Heart left ventricle (tissue), 13 donors: ENCODE results near the gene CDRT15L2.
"Not testable (repeated sequence)": the region's sequence is repeated elsewhere in the genome, so short reads cannot be mapped to it uniquely, and the experiment has no call there.

ENCODE experiments used
- POLR2A ChIP-seq, 2 donors: fragments of 450-650 bp; IDR thresholded peaks; one replicate each; pipeline ENCODE4 v1.6.1; 2017; ENCODE audit warnings: antibody characterized with exemption in 2 of 2, mild to moderate bottlenecking in 2 of 2, moderate library complexity in 2 of 2
- TF ChIP-seq, protein P1 (sequence below), 12 donors: fragments of 200-600 bp; sonication (generic) in 4 of 12; IDR thresholded peaks; one replicate each; pipeline versions ENCODE4 v1.5.0 to v1.8.0; 2018 to 2022; ENCODE audit warnings: antibody characterized with exemption in 12 of 12, mild to moderate bottlenecking in 5 of 12
- donor health status: ischemic (EF 13 %, LVEDD 7.1; RV severe dilation, severe dysfunction).
- donor health status: DM: no; HTN: yes; CAD: no.
- donor health status: DM: no; HTN: no; CAD: no.
- donor health status: ischemic (EF 25% LVEDD 6.9; RV normal size, moderate dysfunction).
- donor health status: ischemic (EF 25% LVEDD 5.7; RV mildly dilated, moderate dysfunction).
- donor health status: ischemic (EF 35%, LVEDD 5.7; RV mildly dilated, moderate dysfunction).
- donor health status: nonischemic (EF 11% LVEDD 7.7; RV severe dilation, severe dysfunction).
- donor health status: DM: yes; HTN: yes; CAD: no.
- donor health status: PGD.
- donor health status: ischemic (EF 29% LVEDD 5.4; RV normal size, mild dysfunction).
- donor health status: nonischemic (EF 23%, LVEDD 6.1; RV moderate dilation, normal function).

GRCh38 chr17:20530104-20530503 is 49.4 kb upstream of the CDRT15L2 start:
- TF ChIP-seq POLR2A (IDR thresholded peaks at IDR 0.05), result not testable (repeated sequence)
- TF ChIP-seq, protein P1, sequence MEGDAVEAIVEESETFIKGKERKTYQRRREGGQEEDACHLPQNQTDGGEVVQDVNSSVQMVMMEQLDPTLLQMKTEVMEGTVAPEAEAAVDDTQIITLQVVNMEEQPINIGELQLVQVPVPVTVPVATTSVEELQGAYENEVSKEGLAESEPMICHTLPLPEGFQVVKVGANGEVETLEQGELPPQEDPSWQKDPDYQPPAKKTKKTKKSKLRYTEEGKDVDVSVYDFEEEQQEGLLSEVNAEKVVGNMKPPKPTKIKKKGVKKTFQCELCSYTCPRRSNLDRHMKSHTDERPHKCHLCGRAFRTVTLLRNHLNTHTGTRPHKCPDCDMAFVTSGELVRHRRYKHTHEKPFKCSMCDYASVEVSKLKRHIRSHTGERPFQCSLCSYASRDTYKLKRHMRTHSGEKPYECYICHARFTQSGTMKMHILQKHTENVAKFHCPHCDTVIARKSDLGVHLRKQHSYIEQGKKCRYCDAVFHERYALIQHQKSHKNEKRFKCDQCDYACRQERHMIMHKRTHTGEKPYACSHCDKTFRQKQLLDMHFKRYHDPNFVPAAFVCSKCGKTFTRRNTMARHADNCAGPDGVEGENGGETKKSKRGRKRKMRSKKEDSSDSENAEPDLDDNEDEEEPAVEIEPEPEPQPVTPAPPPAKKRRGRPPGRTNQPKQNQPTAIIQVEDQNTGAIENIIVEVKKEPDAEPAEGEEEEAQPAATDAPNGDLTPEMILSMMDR (IDR thresholded peaks at IDR 0.05), result not testable (repeated sequence)
